GM06990 (cell line): ENCODE measurements around the gene CFAP299.

Experiments
- DNase-seq: peaks from one replicate; pipeline ENCODE4 v3.0.0-alpha.2; 2011; ENCODE audit not compliant: insufficient read length; ENCODE audit errors: extremely low read depth
- H3K27me3 ChIP-seq: replicated peaks from 2 replicates; pipeline ENCODE4 v1.6.0; 2011; ENCODE audit warnings: low read length; ENCODE audit not compliant: control insufficient read depth, insufficient read depth
- H3K36me3 ChIP-seq: 2 replicates; pipeline ENCODE4 v1.5.1; 2011; ENCODE audit warnings: low read length; ENCODE audit not compliant: control insufficient read depth, insufficient read depth
- H3K4me3 ChIP-seq: replicated peaks from 2 replicates; pipeline ENCODE4 v1.5.1; 2011; ENCODE audit warnings: low read depth, mild to moderate bottlenecking, control low read depth, low read length
- CTCF ChIP-seq: IDR thresholded peaks from 2 replicates; pipeline ENCODE4 v1.5.1; 2011; ENCODE audit warnings: low read length, control low read depth, mild to moderate bottlenecking, inconsistent platforms; ENCODE audit not compliant: insufficient read depth, poor library complexity, severe bottlenecking

Gene CFAP299

DNA sequence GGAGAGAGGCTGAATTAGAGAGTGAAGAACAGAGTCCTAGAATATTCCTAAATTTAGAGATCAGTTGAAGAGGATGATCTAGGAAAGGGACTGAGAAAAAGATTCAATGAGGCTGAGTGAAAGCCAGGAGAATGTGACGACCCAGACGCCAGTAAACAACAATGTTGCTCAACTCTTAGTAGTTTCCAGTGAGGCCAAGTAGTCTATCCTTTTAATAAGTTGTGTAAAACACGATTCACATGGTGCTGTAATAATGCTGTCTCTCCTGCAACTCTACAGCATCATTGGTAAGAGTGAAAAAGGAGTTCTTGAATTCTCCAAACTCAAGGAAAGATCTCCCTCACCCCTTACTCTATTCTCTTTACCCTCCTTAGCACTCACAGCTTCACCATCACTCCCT, 140.3 kb downstream of the CFAP299 start:
- TF ChIP-seq CTCF: no peak
- no peak overlapping the region for H3K4me3 ChIP-seq
- DNase-seq: no peak
- H3K36me3 ChIP-seq: no peaks in the 10 kb centered on the region
- H3K27me3 ChIP-seq: no peaks in the 10 kb centered on the region

DNA sequence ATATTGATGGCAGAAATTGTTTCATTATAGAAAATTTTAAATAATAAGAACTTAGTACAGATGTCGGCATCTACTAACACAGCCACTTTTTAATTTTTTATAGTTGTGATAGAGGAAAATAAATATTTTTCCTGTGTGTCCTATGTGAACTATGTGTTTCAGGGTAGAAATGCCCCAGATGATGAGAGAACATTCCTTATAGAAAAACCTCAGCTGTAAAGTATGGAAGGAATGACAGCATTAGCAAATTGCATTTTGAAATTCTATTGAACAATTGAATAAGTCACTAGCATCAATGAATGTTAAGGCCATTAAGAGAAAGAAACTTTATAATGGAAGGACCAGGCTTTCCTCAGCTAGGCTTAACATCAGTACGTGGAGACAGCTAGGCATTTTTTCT, 149.2 kb downstream of the CFAP299 start:
- no peak for TF ChIP-seq CTCF
- H3K4me3 ChIP-seq: no peak overlapping the region
- DNase-seq: no peak
- no peaks in the 10 kb centered on the region for H3K27me3 ChIP-seq
- no peaks in the 10 kb centered on the region for H3K36me3 ChIP-seq

GRCh38 chr4:80486603-80487002, 151.1 kb downstream of the CFAP299 start:
- DNase-seq: no peak
- H3K36me3 ChIP-seq: no peaks in the 10 kb centered on the region
- H3K27me3 ChIP-seq: no peaks in the 10 kb centered on the region
- no peak overlapping the region for H3K4me3 ChIP-seq
- TF ChIP-seq CTCF: no peak

- no peak for DNase-seq
- TF ChIP-seq CTCF: no peak
- Histone ChIP-seq H3K4me3 (no peak overlapping the region), H3K27me3 (no peaks in the 10 kb centered on the region), H3K36me3 (no peaks in the 10 kb centered on the region)
Observed at GRCh38 chr4:80489798-80490197, 154.3 kb downstream of the CFAP299 start.

GRCh38 chr4:80492761-80493160, 157.2 kb downstream of the CFAP299 start:
- no peak for DNase-seq
- TF ChIP-seq CTCF: no peak
- H3K27me3 ChIP-seq: no peaks in the 10 kb centered on the region

DNA sequence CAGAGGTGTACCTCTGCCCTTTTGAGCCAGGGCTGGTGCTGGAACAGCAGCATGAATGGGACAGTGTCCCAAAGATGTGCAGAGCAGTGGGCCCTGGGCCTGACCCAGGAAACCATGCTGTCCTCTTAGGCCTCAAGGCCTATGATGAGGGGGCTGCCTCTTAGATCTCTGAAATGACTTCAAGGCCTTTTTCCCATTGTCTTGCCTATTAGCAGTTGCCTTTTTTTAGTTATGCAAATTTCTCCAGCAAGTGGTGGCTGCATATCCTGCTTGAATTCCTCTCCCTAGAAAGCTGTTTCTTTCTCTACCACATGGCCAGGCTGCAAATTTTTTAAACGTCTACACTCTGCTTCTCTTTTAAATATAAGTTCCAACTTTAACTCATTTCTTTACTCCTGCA, 160.3 kb downstream of the CFAP299 start:
- DNase-seq: no peak
- Histone ChIP-seq H3K4me3 (no peak overlapping the region), H3K36me3 (no peaks in the 10 kb centered on the region), H3K27me3 (no peaks in the 10 kb centered on the region)
- no peak for TF ChIP-seq CTCF

More at GRCh38 chr4:80492761-80493160, 157.2 kb downstream of the CFAP299 start:
- Histone ChIP-seq H3K36me3 (no peaks in the 10 kb centered on the region), H3K4me3 (no peak overlapping the region)
